HCT116 (cell line): ENCODE results near the gene NEDD4L.

Experiments used
- EZH2 ChIP-seq: fragments of 200-600 bp; sonication (generic); IDR thresholded peaks from 2 replicates; pipeline ENCODE4 v1.6.1; 2017; ENCODE audit warnings: antibody characterized with exemption, mixed run types
- POLR2A ChIP-seq: IDR thresholded peaks from 2 replicates; pipeline ENCODE4 v1.7.0; 2011; ENCODE audit warnings: borderline replicate concordance; ENCODE audit not compliant: insufficient read depth, insufficient read length; ENCODE audit errors: extremely low read depth

GRCh38 chr18:58409802-58410445 lies 365.9 kb downstream of the NEDD4L start:
- TF ChIP-seq POLR2A (no peak), EZH2 (no peak)
